GM10266 (cell line): ENCODE data around the gene NAV2.

Experiments
- DNase-seq: peaks from one replicate; pipeline ENCODE4 v3.0.0; 2012; ENCODE audit errors: extremely low spot score
- CTCF ChIP-seq: IDR thresholded peaks from 2 replicates; pipeline ENCODE4 v1.5.1; 2012; ENCODE audit warnings: mild to moderate bottlenecking, low read depth; ENCODE audit not compliant: control insufficient read depth, insufficient read depth; ENCODE audit errors: missing control alignments

NAV2 gene

GRCh38 chr11:20048707-20049106 lies 336.1 kb downstream of the NAV2 start:
- no peak for DNase-seq
- TF ChIP-seq CTCF: no peak

GRCh38 chr11:20049231-20049630 lies 336.6 kb downstream of the NAV2 start:
- DNase-seq: no peak
- no peak for TF ChIP-seq CTCF

- TF ChIP-seq CTCF: no peak
- no peak for DNase-seq
Observed at GRCh38 chr11:20050048-20050447, 337.4 kb downstream of the NAV2 start.

- no peak for DNase-seq
- no peak for TF ChIP-seq CTCF
Observed at GRCh38 chr11:20050551-20051333, 338.1 kb downstream of the NAV2 start.

GRCh38 chr11:20051469-20052399 lies 339.1 kb downstream of the NAV2 start:
- DNase-seq: no peak
- TF ChIP-seq CTCF: no peak

- no peak for DNase-seq
- no peak for TF ChIP-seq CTCF
Observed at GRCh38 chr11:20053572-20053971, 340.9 kb downstream of the NAV2 start.
